Ureter (tissue), 1 donor: ENCODE data around the gene TNRC6A. TPM values are rescaled to one million over a fixed set of nuclear protein-coding genes. Genes with fewer than 3 reads are reported as not detected.
A peak's percentile ranks its signal among the peaks of the same experiment; 100 is the strongest.
"Not testable (repeated sequence)": the region's sequence is repeated elsewhere in the genome, so short reads cannot be mapped to it uniquely, and the experiment has no call there.

Experiments used
- DNase-seq: peaks from one replicate; pipeline ENCODE4 v3.0.0-alpha.2; 2020; ENCODE audit warnings: low spot score
- total RNA-seq: library from RNA; stranded (reverse); gene quantifications from one replicate; pipeline ENCODE4 v1.2.4, GENCODE V29; 2023
- donor health status: DM: yes; HTN: yes; CAD: no.

The TNRC6A gene
- total RNA-seq, 1 donor from 2014 or later, result 109 TPM

DNA sequence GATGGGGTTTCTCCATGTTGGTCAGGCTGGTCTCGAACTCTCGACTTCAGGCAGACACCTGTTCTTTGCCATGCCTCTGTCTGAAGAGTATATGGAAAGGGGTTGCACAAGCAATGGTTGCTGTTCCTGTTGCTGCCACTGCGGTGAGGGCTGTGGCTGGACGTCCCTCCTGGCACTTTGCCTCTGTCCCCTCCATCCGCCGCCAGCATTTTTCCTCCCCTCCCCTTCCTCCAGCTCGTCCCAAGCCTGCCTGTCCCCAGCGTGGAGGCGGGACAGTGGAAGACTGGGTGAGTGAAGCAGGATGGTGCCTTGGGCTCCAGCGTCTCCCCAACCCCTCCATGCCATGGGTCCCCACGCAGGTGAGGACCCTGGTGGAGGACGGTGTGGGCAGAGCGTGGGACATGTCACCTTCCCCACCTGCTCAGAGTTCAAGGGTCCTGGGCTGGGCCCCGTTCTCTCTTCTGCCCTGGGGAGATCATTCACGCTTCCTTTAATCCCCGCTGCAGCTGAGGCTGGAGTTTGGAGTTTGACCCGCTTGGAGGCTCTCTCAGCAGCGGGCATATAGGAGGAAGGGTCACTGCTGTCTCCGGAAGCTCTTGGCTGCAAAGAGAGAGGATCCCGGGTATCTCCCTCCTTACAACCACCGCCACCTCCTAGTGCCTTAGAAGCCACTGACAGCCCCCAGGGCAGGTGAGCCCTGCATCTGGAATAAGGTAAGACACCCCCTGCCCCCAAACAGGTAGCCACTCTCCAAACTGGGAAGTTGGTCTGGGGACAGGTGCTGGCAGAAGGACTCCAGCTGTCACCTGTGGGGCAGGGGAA is 116.5 kb downstream of the TNRC6A start, which contains the start of gene SLC5A11:
TSS of gene SLC5A11 (plus strand) at position 238 of the 822 bp plus-strand sequence. CDS start 12,681 bp downstream, outside the sequence.
- peak; percentile 29 for DNase-seq

- DNase-seq, result no peak
These were observed 117.3 kb downstream of the TNRC6A start for GRCh38 chr16:24846548-24847357.

- no peak for DNase-seq
These were observed 117.9 kb downstream of the TNRC6A start for GRCh38 chr16:24847358-24847664.

GRCh38 chr16:24848065-24848464 is 118.6 kb downstream of the TNRC6A start:
- DNase-seq, result no peak

DNA sequence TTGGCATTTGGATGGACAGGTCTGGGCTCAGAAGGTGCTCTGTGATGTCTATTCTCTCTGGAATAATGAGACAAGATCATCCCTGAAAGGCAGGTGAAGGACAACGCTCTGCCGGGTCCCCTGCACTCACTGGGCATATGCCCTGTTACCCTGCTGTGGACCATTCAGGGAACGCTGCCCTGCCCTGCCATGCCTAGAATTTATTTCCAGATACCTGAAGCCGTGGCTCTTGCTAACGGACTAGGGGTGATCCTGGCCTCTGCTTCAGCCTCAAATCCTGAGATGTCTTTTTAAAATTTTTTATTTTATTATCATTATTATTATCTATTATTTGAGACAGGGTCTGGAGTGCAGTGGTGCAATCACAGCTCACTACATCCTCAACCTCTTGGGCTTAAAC is 120.2 kb downstream of the TNRC6A start:
- no peak for DNase-seq

DNA sequence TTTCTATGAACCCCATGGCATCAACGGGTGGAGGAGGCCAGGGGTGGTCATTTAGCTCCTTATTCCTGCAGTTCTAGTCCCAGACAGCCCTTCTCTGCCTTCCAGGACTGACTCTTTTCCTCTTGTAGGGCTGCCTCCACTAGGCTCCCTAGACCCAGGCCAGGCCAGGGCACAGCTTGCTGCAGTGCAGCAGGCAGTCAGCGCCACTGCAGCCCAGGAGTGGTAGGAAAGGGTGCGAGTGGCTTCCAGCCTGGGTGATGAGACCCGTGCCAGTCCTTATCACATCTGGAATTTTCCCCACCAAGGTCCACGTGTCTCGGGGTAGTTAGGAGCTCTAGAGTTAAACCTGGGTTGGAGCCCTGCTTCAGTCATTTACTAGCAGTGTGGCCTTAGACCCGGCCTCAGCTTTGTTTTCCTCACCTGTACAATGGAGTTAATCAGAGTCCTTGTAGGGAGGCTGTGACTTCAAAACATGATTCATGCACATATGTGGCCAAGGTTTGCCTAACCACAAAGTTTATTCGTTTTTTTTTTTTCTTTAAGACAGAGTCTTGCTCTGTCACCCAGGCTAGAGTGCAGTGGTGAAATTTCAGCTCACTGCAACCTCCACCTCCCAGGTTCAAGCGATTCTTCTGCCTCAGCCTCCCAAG is 121.0 kb downstream of the TNRC6A start:
- no peak for DNase-seq

- DNase-seq, result no peak
These were observed 122.2 kb downstream of the TNRC6A start for GRCh38 chr16:24851700-24852099.

- no peak for DNase-seq
These were observed 122.8 kb downstream of the TNRC6A start for GRCh38 chr16:24852281-24852721.

DNA sequence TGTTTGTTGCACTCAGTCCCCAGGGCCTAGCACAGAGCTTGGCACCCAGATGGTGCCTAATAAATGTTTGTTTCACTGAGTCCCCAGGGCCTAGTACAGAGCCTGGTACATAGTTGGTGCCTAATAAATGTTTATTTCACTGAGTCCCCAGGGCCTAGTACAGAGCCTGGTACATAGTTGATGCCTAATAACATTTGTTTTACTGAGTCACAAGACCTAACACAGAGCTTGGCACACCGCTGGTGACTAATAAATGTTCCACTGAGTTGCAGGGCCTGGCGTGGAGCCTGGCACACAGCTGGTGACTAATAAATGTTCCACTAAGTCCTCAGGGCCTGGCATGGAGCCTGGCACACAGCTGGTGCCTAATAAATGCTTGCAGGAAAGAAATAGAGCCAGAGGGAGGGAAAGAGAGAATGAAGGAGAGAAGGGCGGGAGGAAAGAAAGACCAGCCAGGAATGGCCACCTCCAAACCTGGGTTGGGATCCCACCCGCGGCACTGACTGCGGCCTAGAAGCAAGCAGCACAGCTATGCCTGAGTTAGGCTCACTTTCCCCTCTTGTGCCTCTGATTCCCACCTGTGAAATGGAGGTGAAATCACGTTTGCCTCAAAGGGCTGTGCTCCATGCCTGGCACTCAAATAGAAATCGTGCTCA is 123.8 kb downstream of the TNRC6A start:
- no peak for DNase-seq

DNA sequence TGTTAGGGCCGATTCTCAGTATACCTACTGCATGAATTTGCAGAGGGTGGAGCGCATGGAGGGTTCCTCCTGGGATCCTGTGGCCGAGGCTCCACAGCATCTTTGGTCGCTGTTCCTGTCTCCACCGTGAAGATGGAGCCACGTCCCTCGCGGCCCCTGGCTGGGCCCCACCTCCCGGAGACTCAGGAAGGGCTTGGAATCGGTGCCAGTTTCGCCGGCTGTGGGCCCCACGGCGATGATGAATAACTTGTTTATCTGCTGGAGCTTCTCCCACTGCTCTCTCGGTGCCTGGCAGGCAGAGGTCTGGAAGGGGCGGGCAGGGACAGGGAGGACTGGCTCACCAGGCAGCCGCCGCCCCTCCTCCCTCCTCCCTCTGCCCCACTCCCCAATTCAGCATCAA is 124.4 kb downstream of the TNRC6A start:
- DNase-seq, result no peak

DNA sequence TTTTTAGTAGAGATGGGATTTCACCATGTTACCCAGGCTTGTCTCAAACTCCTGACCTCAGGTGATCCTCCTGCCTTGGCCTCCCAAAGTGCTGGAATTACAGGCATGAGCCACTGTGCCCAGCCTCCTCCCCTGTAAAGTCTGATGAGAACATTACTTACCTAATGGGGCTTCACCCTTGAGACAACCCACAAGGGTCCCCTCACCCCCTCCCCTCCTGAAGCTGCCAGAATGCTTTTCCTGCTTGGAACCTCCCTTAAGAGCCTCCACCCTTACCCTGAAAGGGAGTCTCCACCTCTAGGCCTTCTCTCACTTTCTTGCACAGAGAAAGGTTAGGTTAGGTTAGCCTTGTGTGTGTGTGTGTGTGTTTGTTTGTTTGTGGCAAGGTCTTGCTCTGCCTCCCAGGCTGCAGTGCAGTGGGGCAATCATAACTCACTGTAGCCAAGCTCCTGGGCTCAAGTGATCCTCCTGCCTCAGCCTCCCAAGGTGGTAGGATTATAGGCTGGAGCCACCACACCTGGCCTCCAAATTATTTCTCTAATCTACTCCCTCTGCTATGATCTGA is 125.2 kb downstream of the TNRC6A start:
- no peak for DNase-seq

DNA sequence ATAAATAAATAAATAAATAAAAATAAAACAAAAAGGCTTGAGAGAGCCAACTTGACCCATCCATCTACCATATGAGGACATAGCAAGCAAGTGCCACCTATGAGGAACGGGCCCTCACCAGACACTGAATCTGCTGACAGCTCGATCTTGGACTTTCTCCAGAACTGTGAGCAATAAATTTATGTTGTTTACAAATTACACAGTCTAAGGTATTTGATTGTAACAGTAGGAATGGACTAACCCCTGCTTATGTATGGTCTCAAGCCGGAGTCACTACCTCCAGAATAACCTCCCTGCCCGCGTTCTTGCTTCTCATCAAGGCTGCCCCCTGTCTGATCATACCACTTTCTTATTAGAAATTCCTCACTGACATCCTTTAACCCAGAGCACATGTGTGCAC is 126.2 kb downstream of the TNRC6A start:
- DNase-seq, result no peak

DNA sequence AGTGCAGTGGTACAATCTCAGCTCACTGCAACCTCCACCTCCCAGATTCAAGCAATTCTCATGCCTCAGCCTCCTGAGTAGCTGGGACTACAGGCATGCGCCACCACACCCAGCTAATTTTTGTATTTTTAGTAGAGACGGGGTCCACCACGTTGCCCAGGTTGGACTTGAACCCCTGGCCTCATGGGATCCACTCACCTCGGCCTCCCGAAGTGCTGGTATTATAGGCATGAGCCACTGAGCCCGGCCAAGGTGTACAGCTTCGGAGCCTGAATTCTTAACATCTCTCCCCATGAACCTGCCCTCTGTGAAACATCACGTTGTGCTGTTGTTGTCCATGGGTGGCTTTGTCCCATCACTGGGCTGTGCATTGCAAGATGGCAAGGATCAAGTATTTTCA is 127.4 kb downstream of the TNRC6A start:
- not testable (repeated sequence) for DNase-seq

DNA sequence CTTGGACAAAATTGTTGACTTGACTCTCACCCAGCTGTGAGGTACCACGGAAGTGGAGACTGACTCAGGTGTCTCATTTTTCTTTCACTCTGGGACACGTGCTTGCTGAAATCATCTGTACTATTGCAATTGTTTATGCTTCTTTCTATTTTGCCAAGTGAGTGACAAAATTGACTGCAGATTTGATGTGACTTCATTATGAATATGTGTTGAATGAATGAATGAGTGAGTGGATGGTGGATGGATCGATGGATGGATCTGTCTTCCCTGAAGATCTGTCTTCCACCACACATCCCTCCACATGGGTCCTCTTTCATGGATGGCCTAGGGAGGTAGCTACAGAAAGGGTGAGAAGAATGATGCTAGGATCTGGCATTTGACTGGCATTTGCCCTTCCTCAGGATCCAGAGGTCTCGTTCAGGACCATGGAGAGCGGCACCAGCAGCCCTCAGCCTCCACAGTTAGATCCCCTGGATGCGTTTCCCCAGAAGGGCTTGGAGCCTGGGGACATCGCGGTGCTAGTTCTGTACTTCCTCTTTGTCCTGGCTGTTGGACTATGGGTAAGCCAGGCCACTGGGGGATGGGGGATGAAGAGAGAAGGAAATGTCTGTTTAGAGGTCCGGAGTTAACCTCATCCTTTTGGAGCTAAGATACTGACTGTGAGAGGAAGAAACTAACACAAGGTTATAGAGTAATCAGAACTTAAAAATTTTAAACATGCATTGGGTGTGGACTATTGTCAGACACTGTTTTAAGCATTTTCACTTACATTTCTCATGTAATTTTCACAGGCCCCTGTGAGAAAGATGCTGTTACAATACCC is 129.0 kb downstream of the TNRC6A start:
- DNase-seq, result no peak

DNA sequence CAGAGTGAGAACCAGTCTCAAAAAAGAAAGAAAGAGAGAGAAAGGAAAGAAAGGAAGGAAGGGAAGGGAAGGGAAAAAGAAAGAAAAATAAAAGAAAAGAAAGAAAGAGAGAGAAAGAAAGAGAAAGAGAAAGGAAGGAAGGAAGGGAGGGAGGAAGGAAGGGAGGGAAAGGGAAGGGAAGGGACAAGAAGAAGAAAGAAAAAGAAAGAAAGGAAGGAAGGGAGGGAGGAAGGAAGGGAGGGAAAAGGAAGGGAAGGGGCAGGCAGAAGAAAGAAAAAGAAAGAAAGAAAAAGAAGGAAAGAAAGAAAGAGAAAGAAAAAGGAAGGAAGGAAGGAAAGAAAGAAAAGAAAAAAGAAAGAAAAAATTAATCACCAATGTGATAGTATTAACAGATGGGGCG is 132.0 kb downstream of the TNRC6A start:
- no peak for DNase-seq

- DNase-seq, result no peak
These were observed 134.4 kb downstream of the TNRC6A start for GRCh38 chr16:24863582-24864437.

GRCh38 chr16:24869033-24869432 is 139.6 kb downstream of the TNRC6A start:
- DNase-seq, result no peak

- DNase-seq, result no peak
These were observed 142.4 kb downstream of the TNRC6A start for GRCh38 chr16:24871891-24872290.

DNA sequence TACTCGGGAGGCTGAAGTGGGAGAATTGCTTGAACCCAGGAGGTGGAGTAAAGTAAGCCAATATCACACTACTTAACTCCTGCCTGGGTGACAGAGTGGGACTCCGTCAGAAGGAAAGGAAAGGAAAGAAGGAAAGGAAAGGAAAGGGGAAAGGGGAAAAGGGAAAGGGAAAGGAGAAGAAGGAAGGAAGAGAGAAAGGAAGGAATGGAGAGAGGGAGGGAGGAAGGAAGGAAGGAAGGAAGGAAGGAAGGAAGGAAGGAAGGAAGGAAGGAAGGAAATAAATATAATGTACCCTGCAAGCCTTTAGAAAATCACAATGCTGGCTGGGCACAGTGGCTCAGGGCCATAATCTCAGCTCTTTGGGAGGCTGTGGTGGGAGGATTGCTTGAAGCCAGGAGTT is 143.6 kb downstream of the TNRC6A start:
- DNase-seq, result no peak

DNA sequence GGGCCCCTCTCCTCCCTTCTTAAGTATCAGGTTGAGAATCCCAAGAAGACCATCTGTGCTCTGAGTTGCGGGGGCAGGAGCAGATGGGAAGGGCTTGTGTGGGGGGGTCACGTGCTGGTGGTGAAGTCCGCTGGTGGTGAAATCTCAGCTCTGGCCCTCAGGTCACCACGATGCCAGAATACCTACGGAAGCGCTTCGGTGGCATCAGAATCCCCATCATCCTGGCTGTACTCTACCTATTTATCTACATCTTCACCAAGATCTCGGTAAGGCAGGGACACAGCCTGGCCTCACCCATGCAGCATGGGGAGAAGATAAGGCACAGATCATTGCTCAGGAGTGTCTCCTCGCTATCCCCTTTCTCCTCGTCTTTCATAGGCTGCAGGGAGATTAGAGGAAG is 146.0 kb downstream of the TNRC6A start:
- no peak for DNase-seq
